Heart left ventricle (tissue), 16 donors: Measurements from ENCODE around the gene GAB4. TPM values are rescaled to one million over a fixed set of nuclear protein-coding genes. Genes with fewer than 3 reads are reported as not detected.

Experiments
- ATAC-seq, 4 donors: fragments of 200-7000 bp; cut with Tn5 transposase; one replicate each; pipeline ENCODE4 v1.9.1; 2020 to 2022; ENCODE audit warnings: moderate library complexity in 4 of 4, mild to moderate bottlenecking in 3 of 4, moderate number of reproducible peaks in 1 of 4
- DNase-seq, 5 donors: peaks; one replicate each; pipeline ENCODE4 v3.0.0-alpha.2; 2020
- H3K27ac ChIP-seq, 12 donors: fragments of 200-600 bp; sonication (generic) in 4 of 12; one replicate each; pipeline versions ENCODE4 v1.5.0 to v1.8.0; 2016 to 2022; ENCODE audit warnings: mild to moderate bottlenecking in 2 of 12
- H3K27me3 ChIP-seq, 9 donors: fragments of 200-600 bp; sonication (generic) in 2 of 9; one replicate each; pipeline versions ENCODE4 v1.5.1 to v1.8.0; 2016 to 2022; ENCODE audit warnings: mild to moderate bottlenecking in 3 of 9
- H3K36me3 ChIP-seq, 9 donors: fragments of 200-600 bp; sonication (generic) in 2 of 9; one replicate each; pipeline versions ENCODE4 v1.5.0 to v1.8.0; 2018 to 2022; ENCODE audit warnings: mild to moderate bottlenecking in 2 of 9
- H3K4me1 ChIP-seq, 12 donors: fragments of 200-600 bp; sonication (generic) in 4 of 12; one replicate each; pipeline versions ENCODE4 v1.5.0 to v1.8.0; 2016 to 2022; ENCODE audit warnings: mild to moderate bottlenecking in 3 of 12
- H3K4me3 ChIP-seq, 12 donors: fragments of 200-600 bp; sonication (generic) in 4 of 12; one replicate each; pipeline versions ENCODE4 v1.5.0 to v1.8.0; 2017 to 2022; ENCODE audit warnings: mild to moderate bottlenecking in 9 of 12, moderate library complexity in 4 of 12
- H3K9me3 ChIP-seq, 12 donors: fragments of 200-600 bp; sonication (generic) in 4 of 12; one replicate each; pipeline versions ENCODE4 v1.5.0 to v1.8.0; 2016 to 2022; ENCODE audit warnings: mild to moderate bottlenecking in 1 of 12
- CTCF ChIP-seq, 12 donors: fragments of 200-600 bp; sonication (generic) in 4 of 12; IDR thresholded peaks; one replicate each; pipeline versions ENCODE4 v1.5.0 to v1.8.0; 2018 to 2022; ENCODE audit warnings: antibody characterized with exemption in 12 of 12, mild to moderate bottlenecking in 5 of 12
- POLR2A ChIP-seq, 2 donors: fragments of 450-650 bp; IDR thresholded peaks; one replicate each; pipeline ENCODE4 v1.6.1; 2017; ENCODE audit warnings: antibody characterized with exemption in 2 of 2, mild to moderate bottlenecking in 2 of 2, moderate library complexity in 2 of 2
- WGBS, 4 donors: extraction: QIAGEN DNeasy Blood & Tissue Kit in 2 of 4; methylation state at CpG; one replicate each; pipeline versions ENCODE4 v1.1.5 to v1.1.7; 2013 to 2018; 5-methylcytosine and 5-hydroxymethylcytosine counted together
- intact Hi-C, 10 donors: fragments of 100-400 bp; cut with DNase I; formaldehyde crosslinking; loops; one replicate each; pipeline versions ENCODE4 v1.11.1 to v1.14.2; 2022
- polyA plus RNA-seq, 2 donors: library from polyadenylated mRNA; stranded (reverse); fragments of 200-250 nt; gene quantifications; one replicate each; pipeline ENCODE4 v1.2.3, GENCODE V29; 2013
- total RNA-seq, 9 donors: library from RNA; depleted of rRNA in 2 of 9; stranded (reverse); fragments of >200 nt in 2 of 9; fragmentation: NEBNext Ultra II Directional in 3 of 9; extraction: Animal tissue kit (Norgen Biotek cat#: 25700) in 3 of 9; gene quantifications; one replicate each; pipeline versions ENCODE4 v1.1.0 to v1.2.4, GENCODE V29; 2016 to 2023
- donor health status: ischemic (EF 13 %, LVEDD 7.1; RV severe dilation, severe dysfunction).
- donor health status: healthy with polysubstance abuse.
- donor health status: DM: no; HTN: yes; CAD: no.
- donor health status: DM: no; HTN: no; CAD: no.
- donor health status: ischemic (EF 25% LVEDD 6.9; RV normal size, moderate dysfunction).
- donor health status: ischemic (EF 25% LVEDD 5.7; RV mildly dilated, moderate dysfunction).
- donor health status: healthy.
- donor health status: DM: yes; HTN: yes; CAD: no.
- donor health status: ischemic (EF 35%, LVEDD 5.7; RV mildly dilated, moderate dysfunction).
- donor health status: nonischemic (EF 11% LVEDD 7.7; RV severe dilation, severe dysfunction).
- donor health status: DM: yes; HTN: yes; CAD: no.
- donor health status: PGD.
- donor health status: ischemic (EF 29% LVEDD 5.4; RV normal size, mild dysfunction).
- donor health status: nonischemic (EF 23%, LVEDD 6.1; RV moderate dilation, normal function).

The GAB4 gene
- total and polyA plus RNA-seq, 11 donors: not detected

- peaks cover 0 to 40% (median 10%) of the 10 kb centered on the region in 9 donors for H3K27me3 ChIP-seq
- no peaks in the 10 kb centered on the region for H3K4me1 ChIP-seq
- 84 to 100% (median 90%) methylated on average over 2 to 4 of the region's 4 CpGs for WGBS, 4 donors
- no peak for DNase-seq
- intact Hi-C loops: no loop called here
- no peak for ATAC-seq
- no peaks in the 10 kb centered on the region for H3K36me3 ChIP-seq
- no peak overlapping the region for H3K4me3 ChIP-seq
- H3K27ac ChIP-seq: no peak overlapping the region
- H3K9me3 ChIP-seq: peaks cover 0 to 4% (median 0%) of the 10 kb centered on the region in 12 donors
- no peak for TF ChIP-seq POLR2A (IDR thresholded peaks at IDR 0.05)
- TF ChIP-seq CTCF (IDR thresholded peaks at IDR 0.05): no peak
Observed at GRCh38 chr22:17012267-17012666, 4.2 kb upstream of the GAB4 start.

GRCh38 chr22:17009640-17010291 lies 1.7 kb upstream of the GAB4 start:
- DNase-seq: no peak
- TF ChIP-seq CTCF (IDR thresholded peaks at IDR 0.05) (no peak), POLR2A (IDR thresholded peaks at IDR 0.05) (no peak)
- no peak for ATAC-seq

GRCh38 chr22:17007257-17007656 lies 765 bp downstream of the GAB4 start:
- Histone ChIP-seq H3K4me1 (no peaks in the 10 kb centered on the region), H3K9me3 (peaks cover 0 to 14% (median 2%) of the 10 kb centered on the region in 12 donors), H3K27me3 (peaks cover 0 to 37% (median 10%) of the 10 kb centered on the region in 9 donors), H3K4me3 (no peak overlapping the region), H3K36me3 (no peaks in the 10 kb centered on the region), H3K27ac (no peak overlapping the region)
- no peak for TF ChIP-seq POLR2A (IDR thresholded peaks at IDR 0.05)
- TF ChIP-seq CTCF (IDR thresholded peaks at IDR 0.05): no peak
- DNase-seq (no peak), ATAC-seq (no peak)
- WGBS, 4 donors: 15 to 39% (median 31%) methylated on average over 20 to 22 of the region's 22 CpGs
- intact Hi-C loops: no loop called here

More at GRCh38 chr22:17009640-17010291, 1.7 kb upstream of the GAB4 start:
- H3K27ac ChIP-seq: no peak overlapping the region
- no peaks in the 10 kb centered on the region for H3K4me1 ChIP-seq
- 61 to 69% (median 64%) methylated on average over 9 of the region's 9 CpGs for WGBS, 4 donors
- intact Hi-C loops: no loop called here
- H3K36me3 ChIP-seq: no peaks in the 10 kb centered on the region
- peaks cover 0 to 8% (median 0%) of the 10 kb centered on the region in 12 donors for H3K9me3 ChIP-seq
- no peak overlapping the region for H3K4me3 ChIP-seq
- peaks cover 0 to 52% (median 10%) of the 10 kb centered on the region in 9 donors for H3K27me3 ChIP-seq

- Histone ChIP-seq H3K4me3 (no peak overlapping the region), H3K27me3 (peaks cover 0 to 6% (median 0%) of the 10 kb centered on the region in 9 donors), H3K27ac (no peak overlapping the region), H3K36me3 (no peaks in the 10 kb centered on the region), H3K4me1 (no peaks in the 10 kb centered on the region), H3K9me3 (no peaks in the 10 kb centered on the region)
- WGBS, 4 donors: 69 to 79% (median 75%) methylated on average over 6 of the region's 6 CpGs
- no peak for ATAC-seq
- DNase-seq: no peak
- TF ChIP-seq CTCF (IDR thresholded peaks at IDR 0.05): no peak
- no peak for TF ChIP-seq POLR2A (IDR thresholded peaks at IDR 0.05)
- intact Hi-C loops: loop anchor here in 1 of 10 donors (10.0 kb wide), 2 partner anchors 55 to 65 kb away; no protein-coding TSS in a partner anchor
Observed at GRCh38 chr22:16989915-16990314, 18.1 kb downstream of the GAB4 start.
